WTC11 (cell line): ENCODE measurements around the gene PRSS27.

Experiments used
- ATF2 ChIP-seq: sonication (generic); formaldehyde crosslinking; IDR thresholded peaks from 2 replicates; pipeline ENCODE4 v1.8.1; 2022; ENCODE audit warnings: low read depth, missing genetic modification reagents, borderline replicate concordance
- ATF3 ChIP-seq: sonication (generic); formaldehyde crosslinking; conservative IDR thresholded peaks from 2 replicates; pipeline ENCODE4 v1.8.1; 2022; ENCODE audit warnings: mild to moderate bottlenecking, missing genetic modification reagents
- CTCF ChIP-seq: fragments of 200-600 bp; IDR thresholded peaks from 2 replicates; pipeline ENCODE4 v1.8.0; 2022; ENCODE audit warnings: antibody characterized with exemption
- NFE2L1 ChIP-seq: sonication (generic); formaldehyde crosslinking; IDR thresholded peaks from 2 replicates; pipeline ENCODE4 v1.8.1; 2023; ENCODE audit warnings: missing genetic modification reagents
- USF2 ChIP-seq: sonication (generic); formaldehyde crosslinking; IDR thresholded peaks from 2 replicates; pipeline ENCODE4 v1.8.1; 2023; ENCODE audit warnings: mild to moderate bottlenecking, missing genetic modification reagents, moderate library complexity
- ZNF281 ChIP-seq: sonication (generic); formaldehyde crosslinking; IDR thresholded peaks from 2 replicates; pipeline ENCODE4 v1.8.0; 2023; ENCODE audit warnings: mild to moderate bottlenecking, missing genetic modification reagents
- ZNF423 ChIP-seq: fragments of 250-450 bp; sonication (Bioruptor Pico); IDR thresholded peaks from 2 replicates; pipeline ENCODE4 v2.1.2; 2022; ENCODE audit warnings: mild to moderate bottlenecking, moderate library complexity

- TF ChIP-seq ATF3 (CRISPR knock-in tag) (no peak), NFE2L1 (CRISPR knock-in tag) (no peak), ZNF423 (CRISPR knock-in tag) (no peak), CTCF (no peak), USF2 (CRISPR knock-in tag) (no peak), ATF2 (CRISPR knock-in tag) (no peak), ZNF281 (no peak)
Measured at GRCh38 chr16:2736476-2737237, 16.6 kb upstream of the PRSS27 start.
